ENCODE results near the gene TAF4. TPM values are rescaled to one million over a fixed set of nuclear protein-coding genes. Genes with fewer than 3 reads are reported as not detected.
"Not testable (repeated sequence)": the region's sequence is repeated elsewhere in the genome, so short reads cannot be mapped to it uniquely, and the experiment has no call there.

Gene TAF4
- total RNA-seq, 1 experiment from 2014 or later, result 11.7 TPM

- DNase-seq (ENCODE audit: low read depth), result no peak
Measured at GRCh38 chr20:61963149-61963548, 102.5 kb downstream of the TAF4 start.

GRCh38 chr20:61960836-61961235 lies 104.8 kb downstream of the TAF4 start:
- DNase-seq (ENCODE audit: low read depth), result no peak

GRCh38 chr20:61958773-61959700 lies 106.6 kb downstream of the TAF4 start:
- no peak for DNase-seq (ENCODE audit: low read depth)

- DNase-seq (ENCODE audit: low read depth), result no peak
Measured at GRCh38 chr20:61957961-61958715, 107.5 kb downstream of the TAF4 start.

GRCh38 chr20:61956396-61957342 lies 109.0 kb downstream of the TAF4 start:
- no peak for DNase-seq (ENCODE audit: low read depth)

GRCh38 chr20:61955668-61956395 lies 109.8 kb downstream of the TAF4 start:
- DNase-seq (ENCODE audit: low read depth), result no peak

GRCh38 chr20:61954276-61955021 lies 111.2 kb downstream of the TAF4 start:
- DNase-seq (ENCODE audit: low read depth), result no peak

GRCh38 chr20:61953037-61954021 lies 112.4 kb downstream of the TAF4 start:
- DNase-seq (ENCODE audit: low read depth), result no peak

- no peak for DNase-seq (ENCODE audit: low read depth)
Measured at GRCh38 chr20:61951695-61952533, 113.8 kb downstream of the TAF4 start.

- no peak for DNase-seq (ENCODE audit: low read depth)
Measured at GRCh38 chr20:61950641-61951071, 115.0 kb downstream of the TAF4 start.

- no peak for DNase-seq (ENCODE audit: low read depth)
Measured at GRCh38 chr20:61949714-61950640, 115.7 kb downstream of the TAF4 start.

GRCh38 chr20:61949363-61949713 lies 116.3 kb downstream of the TAF4 start:
- DNase-seq (ENCODE audit: low read depth), result no peak

GRCh38 chr20:61948586-61949362 lies 116.9 kb downstream of the TAF4 start:
- DNase-seq (ENCODE audit: low read depth), result no peak

- not testable (repeated sequence) for DNase-seq (ENCODE audit: low read depth)
Measured at GRCh38 chr20:61948056-61948455, 117.6 kb downstream of the TAF4 start.

GRCh38 chr20:61945495-61945894 lies 120.2 kb downstream of the TAF4 start:
- DNase-seq (ENCODE audit: low read depth), result not testable (repeated sequence)

GRCh38 chr20:61944967-61945366 lies 120.7 kb downstream of the TAF4 start:
- not testable (repeated sequence) for DNase-seq (ENCODE audit: low read depth)

Measured in M059J (cell line).